ENCODE measurements around the gene WDR59. TPM values are rescaled to one million over a fixed set of nuclear protein-coding genes. Genes with fewer than 3 reads are reported as not detected.

WDR59 gene
- total and polyA plus RNA-seq, 2 donors (not counting 3 experiments of a cell fraction or from before 2014, with no cell fraction given), result 51.1 to 60.0 TPM

GRCh38 chr16:74868501-74868900, 116.4 kb downstream of the WDR59 start:
- H3K36me3 ChIP-seq (ENCODE audit: control insufficient read depth in 2 of 2, extremely low read depth in 1 of 2, insufficient read depth in 2 of 2, low read length in 2 of 2), result peaks cover 0 to under 1% of the 10 kb centered on the region in 2 experiments
- BruUV-seq (replicated peaks), result no TSS peak
- FAIRE-seq (peak; percentile 86), DNase-seq (ENCODE audit: low read depth, low spot score) (peak; percentile 75)
- ChIA-PET POLR2A (no interaction called here), CTCF (interaction anchor here (1.1 to 1.3 kb wide), 2 partner anchors 57 to 156 kb away, joined by 3 to 5 read pairs; no protein-coding TSS in a partner anchor)
- TF ChIP-seq GATA2 (IDR thresholded peaks at IDR 0.05; ENCODE audit: insufficient read depth, insufficient read length, low read depth, low read length) (no peak), MAX (IDR thresholded peaks at IDR 0.05; ENCODE audit: insufficient read depth, insufficient read length) (no peak), JUN (IDR thresholded peaks at IDR 0.05; ENCODE audit: borderline replicate concordance, insufficient read depth, insufficient read length, low read depth) (peak; percentile 61), MYC (IDR thresholded peaks at IDR 0.05; ENCODE audit: low read depth, low read length) (no peak), FOS (IDR thresholded peaks at IDR 0.05; ENCODE audit: borderline replicate concordance, insufficient read depth, low read length) (peak; percentile 69), CTCF (IDR thresholded peaks at IDR 0.05; ENCODE audit: extremely low read depth in 1 of 2, insufficient read depth in 1 of 2, low read depth in 1 of 2, low read length in 2 of 2) (no peak), POLR2AphosphoS5 (IDR thresholded peaks at IDR 0.05; ENCODE audit: insufficient read depth, low read depth, low read length) (peak; percentile 75), POLR2A (IDR thresholded peaks at IDR 0.05; ENCODE audit: low read depth, low read length) (no peak), EZH2 (IDR thresholded peaks at IDR 0.05; ENCODE audit: borderline replicate concordance, low read depth, low read length, severe bottlenecking) (no peak)
- peak overlapping the region in 1 of 3 experiments; percentile 35 for H3K4me3 ChIP-seq (replicated peaks in 1 of 3; ENCODE audit: insufficient read depth in 1 of 3, low read depth in 1 of 3, low read length in 3 of 3)
- no peaks in the 10 kb centered on the region for H4K20me1 ChIP-seq (replicated peaks; ENCODE audit: control insufficient read depth, extremely low read depth, insufficient read depth, low read length)
- peak overlapping the region; percentile 27 for H2AFZ ChIP-seq (ENCODE audit: low read depth, low read length)
- peak overlapping the region; percentile 82 for H3K4me2 ChIP-seq (ENCODE audit: insufficient read depth, low read length)
- H3K4me1 ChIP-seq (ENCODE audit: control insufficient read depth, extremely low read depth, insufficient read depth, low read length), result peaks cover 17% of the 10 kb centered on the region
- H3K9me3 ChIP-seq (replicated peaks; ENCODE audit: control insufficient read depth, insufficient read depth, low read length), result no peaks in the 10 kb centered on the region
- H3K9ac ChIP-seq (replicated peaks; ENCODE audit: extremely low read depth, insufficient read depth, low read length), result peak overlapping the region; percentile 47
- no peaks in the 10 kb centered on the region for H3K27me3 ChIP-seq (ENCODE audit: control insufficient read depth in 2 of 2, insufficient read depth in 2 of 2, low read length in 2 of 2)
- dilution Hi-C loops (cut with MboI; ENCODE audit: extremely low pct_ligation_motif_present, low sequenced_read_pairs), result no loop called here
- no peaks in the 10 kb centered on the region for H3K79me2 ChIP-seq (ENCODE audit: control insufficient read depth, insufficient read depth, low read length)
- H3K27ac ChIP-seq (ENCODE audit: insufficient read depth, low read depth, low read length), result peak overlapping the region; percentile 89
- H3K9me1 ChIP-seq (replicated peaks; ENCODE audit: control insufficient read depth, extremely low read depth, insufficient read depth, low read length), result no peaks in the 10 kb centered on the region
- intact Hi-C loops (cut with micrococcal nuclease), result loop anchor here (1.0 kb wide), 1 partner anchor 243 kb away; no protein-coding TSS in a partner anchor
